ENCODE results near the gene TP53BP2.
"Not testable (repeated sequence)": the region's sequence is repeated elsewhere in the genome, so short reads cannot be mapped to it uniquely, and the experiment has no call there.

Gene TP53BP2

DNA sequence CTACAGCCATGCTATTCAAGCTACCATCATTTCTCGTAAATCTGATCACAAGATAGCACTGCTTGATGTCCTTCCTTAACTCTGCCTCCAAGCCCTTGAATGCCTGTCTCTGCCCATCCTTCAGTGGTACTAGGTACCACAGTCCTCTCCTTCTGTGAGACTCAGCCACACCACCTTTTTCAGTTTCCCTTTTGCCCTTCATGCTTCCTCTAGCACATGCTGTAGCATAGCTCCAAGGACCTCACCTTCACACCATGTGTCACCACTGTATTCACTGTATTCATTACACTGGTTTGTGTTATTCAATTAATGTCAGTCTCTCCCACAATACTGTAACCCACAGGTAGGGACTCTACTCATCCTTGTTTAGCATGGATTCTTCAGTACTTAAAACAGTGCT, 8.0 kb upstream of the TP53BP2 start:
- DNase-seq = no peak

DNA sequence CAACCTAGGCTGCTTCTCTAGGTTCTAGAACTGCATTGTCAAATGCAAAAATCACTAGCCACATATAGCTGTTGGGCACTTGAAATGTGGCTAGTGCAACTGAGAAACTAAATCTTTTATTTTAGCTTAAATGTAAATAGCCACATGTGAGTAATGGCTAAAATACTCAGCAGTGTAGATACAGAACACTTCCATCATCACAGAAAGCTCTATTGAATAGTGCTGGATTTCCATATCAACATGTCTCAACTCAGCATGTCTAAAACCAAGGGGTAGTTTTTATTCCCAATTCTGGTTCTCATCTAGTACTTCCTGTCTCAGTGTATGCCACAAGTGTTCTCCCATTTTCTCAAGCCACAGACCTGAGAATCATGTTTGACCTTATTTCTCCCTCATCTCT, 7.5 kb upstream of the TP53BP2 start:
- DNase-seq = no peak

DNA sequence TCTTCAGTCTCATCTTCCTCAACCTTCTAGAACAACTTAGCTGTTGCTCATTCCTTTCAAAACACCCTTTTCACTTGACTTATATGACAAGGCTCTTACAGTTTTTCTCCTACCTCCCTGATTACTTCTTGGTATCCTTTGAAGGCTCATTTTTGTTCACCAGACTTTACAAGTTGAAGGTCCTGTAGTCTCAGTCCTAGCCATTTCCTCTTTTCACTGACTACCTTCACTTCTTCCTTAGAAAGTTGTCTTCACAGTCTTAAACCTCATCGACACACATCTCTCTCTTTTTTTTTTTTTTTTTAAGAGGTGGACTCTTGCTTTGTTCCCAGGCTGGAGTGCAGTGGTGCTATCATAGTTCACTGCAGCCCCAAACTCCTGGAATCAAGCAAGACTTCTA, 6.6 kb upstream of the TP53BP2 start:
- no peak for DNase-seq

DNA sequence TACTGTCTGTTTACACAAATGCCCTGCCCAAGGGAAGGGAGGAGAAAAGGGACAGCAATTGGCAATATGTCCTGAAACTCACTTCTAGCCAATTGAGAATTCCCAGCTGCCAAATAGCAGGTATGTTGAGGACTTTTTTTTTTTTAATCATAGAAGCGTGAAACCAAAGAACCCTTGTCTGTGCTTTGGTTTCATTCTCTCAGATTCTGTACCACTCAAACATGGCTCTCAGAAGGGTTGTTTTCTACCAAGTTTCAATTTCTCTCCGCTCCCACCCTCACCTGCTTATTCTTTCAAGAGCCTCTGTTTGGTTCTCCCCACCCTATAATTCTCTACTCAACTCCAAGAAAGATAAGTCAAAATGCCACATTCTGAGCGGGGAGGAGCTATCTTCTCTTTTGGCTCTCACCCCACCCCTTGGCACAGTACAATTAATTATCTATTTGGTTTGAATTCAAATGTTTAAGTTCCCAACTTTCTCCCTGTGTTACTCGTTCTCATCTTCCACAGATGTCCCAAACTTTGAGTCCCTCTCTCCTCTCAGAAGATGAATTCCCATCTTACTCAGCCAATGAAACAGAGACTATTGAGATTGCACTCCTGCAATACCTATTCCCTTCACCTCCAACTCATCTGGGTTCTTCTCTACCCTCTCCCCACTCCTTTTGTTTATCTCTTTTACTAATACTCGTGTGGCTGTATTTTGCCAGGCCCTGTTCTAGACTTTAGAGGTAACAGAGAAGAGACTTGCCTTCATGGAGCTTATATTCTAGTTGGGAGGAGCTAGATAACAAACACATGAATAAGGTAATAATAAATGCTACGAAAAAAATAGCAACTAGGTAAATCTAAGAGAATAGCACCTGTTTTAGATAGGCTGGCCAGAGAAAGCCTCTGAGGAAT, 3.9 kb upstream of the TP53BP2 start:
- DNase-seq = no peak

DNA sequence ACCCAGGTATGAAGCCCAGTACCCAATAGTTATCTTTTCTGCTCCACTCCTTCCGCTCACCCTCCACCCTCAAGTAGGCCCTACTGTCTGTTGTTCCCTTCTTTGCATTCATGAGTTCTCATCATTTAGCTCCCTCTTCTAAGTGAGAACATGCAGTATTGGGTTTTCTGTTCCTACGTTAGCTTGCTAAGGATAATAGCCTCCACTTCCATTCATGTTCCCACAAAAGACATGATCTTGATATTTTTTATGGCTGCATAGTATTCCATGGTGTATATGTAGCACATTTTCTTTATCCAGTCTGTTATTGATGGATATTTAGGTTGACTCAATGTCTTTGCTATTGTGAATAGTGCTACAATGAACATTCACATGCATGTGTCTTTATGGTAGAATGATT, 2.8 kb upstream of the TP53BP2 start:
- DNase-seq = no peak

DNA sequence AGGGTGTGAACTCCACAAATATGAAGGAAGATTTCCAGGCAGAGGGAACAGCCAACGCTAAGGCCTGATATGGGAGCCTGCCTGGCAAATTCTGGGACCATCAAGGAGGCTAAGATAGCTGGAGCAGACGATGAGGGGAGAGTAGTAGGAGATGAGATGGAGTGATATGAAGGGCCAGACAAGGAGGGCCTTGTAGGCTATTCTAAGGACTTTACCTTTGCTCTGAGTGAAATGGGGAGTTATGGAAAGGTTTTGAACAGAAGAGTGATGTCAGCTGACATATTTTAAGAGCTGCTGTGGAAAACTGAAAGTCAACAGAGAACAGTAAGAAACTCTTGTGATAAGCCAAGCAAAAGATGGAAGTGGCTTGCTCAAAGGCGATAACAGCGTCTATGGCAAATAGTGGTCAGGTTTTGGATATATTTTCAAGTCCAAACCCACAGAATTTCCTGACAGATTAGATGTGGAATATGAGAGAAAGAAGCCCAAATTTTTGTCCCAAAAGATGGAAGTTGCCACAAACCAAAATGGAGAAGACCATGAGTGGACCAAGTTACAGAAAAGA, 2.1 kb upstream of the TP53BP2 start:
- no peak for DNase-seq

DNA sequence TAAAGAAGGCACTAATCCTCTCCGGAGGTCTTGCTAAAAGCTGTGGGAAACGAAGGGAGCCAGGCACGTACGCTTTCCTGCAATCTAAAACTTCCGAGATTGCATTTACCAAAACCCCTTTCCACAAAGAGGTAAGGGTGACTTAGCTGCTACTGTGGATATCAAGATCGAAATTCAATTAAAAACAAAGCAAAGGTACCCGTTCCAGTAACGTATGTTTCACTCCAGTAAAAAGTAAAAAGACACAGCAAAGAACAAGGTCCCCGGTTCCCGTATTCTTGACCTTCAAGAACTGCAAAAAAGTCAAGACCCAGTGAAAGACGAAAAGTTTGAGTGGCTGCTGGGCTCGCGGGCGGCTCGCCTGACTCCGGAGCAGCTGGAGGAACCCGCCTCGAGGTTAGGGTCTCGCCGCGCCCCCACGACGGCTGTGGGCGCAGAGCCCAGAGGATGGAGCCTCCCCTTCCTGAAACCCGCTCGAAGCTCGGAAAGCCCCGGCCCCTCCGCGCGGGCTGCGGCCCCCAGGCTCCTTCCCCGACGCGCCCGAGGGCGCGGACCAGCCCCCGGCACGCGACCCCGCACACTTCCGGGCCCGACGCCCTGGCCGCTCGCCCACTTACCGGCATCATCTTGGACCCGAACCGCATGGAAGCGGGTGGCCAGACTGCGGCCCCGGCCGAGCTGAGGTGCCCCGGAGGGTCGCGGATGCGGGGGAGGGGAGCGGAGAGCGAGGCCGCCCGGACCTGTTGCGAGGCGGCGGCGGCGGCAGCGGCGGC, 524 bp downstream of the TP53BP2 start:
- peak; percentile 54 for DNase-seq

DNA sequence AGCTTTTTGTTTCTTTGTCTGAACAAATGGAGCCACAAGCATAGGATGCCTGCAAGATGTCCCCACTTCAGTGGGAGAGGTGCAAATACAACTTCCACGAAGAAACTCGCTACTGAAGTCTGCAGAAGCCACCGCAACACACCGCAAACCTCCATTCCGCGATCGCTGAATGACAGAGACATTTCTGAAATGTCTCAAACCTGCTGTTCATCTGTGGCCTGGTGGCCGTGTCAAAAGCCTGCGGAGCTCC, 1.0 kb downstream of the TP53BP2 start:
- peak; percentile 37 for DNase-seq

DNA sequence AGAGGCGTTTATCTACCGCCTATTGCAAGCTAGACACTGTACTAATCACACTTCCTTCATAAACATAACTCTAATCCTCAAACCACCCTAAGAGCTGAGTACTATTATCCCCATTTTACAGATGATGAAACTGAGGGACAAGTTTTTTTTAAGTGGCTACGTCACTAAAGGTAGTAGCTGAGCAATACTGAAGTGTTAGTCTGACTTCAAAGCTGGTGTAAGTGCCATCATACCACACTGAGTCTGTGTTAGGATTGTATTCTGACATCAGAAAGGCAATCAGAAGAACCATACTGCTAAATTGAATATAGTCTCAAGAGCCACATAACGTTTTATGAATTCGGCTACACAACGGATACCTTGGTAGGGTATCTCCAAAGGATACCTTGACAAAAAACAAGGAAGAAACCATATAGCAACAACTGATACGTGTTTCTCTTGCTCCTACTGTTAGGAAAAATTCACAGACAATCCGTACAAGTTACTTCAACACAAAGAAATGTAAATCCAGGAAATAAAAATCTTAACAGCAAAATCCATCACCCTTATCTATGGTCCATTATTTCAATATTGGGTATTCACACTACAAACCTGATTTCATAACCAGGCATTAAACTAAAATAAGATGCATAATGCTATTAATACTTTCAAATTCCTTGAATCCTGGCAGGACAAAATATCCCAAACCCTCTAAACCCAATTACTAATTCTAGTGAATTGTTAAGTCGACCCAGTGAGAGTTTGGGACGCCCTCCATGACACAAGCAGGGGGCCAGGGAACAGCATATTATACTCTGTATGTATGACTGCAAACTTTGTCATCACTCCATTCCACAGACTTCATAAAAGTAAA, 1.6 kb downstream of the TP53BP2 start:
- DNase-seq = peak; percentile 32

DNA sequence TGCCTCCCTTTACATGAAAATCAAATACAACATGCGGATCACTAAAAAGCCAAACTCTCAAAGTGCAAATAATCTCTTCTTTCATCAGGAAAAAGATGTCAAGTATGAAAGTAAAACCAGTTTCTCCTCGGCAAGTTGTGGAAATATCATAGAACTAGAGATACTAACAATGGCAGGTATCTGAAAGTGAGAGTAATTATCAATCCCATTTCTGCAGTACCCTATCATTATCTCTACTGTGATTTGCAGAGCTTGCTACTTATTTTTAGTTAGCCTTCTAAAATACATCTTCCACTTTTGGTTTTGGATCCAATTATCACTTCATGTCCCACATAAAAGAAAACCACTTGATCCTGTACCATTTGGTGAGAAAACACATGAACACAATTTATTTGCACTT, 3.0 kb downstream of the TP53BP2 start:
- DNase-seq = no peak

DNA sequence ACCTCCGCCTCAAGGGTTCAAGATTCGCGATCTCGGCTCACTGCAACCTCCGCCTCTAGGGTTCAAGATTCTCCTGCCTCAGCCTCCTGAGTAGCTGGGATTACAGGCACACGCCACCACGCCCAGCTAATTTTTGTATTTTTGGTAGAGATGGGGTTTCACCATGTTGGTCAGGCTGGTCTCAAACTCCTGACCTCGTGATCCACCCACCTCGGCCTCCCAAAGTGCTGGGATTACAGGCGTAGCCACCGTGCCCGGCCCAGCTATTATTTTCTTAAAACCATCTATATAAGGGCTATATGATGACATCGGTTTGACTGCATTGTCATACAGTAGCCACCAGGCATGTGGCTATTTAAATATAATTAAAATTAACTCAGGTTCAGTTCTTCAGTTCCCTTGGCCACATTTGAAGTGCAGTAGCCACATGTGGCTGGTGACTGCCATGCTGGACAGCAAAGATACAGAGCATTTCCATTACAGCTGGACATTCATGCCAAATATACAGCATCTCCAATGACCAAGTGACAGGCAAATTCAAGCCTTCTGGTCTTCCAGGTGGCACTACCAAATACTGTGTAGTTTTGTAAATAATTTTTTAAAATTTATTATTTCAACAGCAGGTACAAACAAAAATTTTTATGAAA, 3.6 kb downstream of the TP53BP2 start:
- DNase-seq = not testable (repeated sequence)

DNA sequence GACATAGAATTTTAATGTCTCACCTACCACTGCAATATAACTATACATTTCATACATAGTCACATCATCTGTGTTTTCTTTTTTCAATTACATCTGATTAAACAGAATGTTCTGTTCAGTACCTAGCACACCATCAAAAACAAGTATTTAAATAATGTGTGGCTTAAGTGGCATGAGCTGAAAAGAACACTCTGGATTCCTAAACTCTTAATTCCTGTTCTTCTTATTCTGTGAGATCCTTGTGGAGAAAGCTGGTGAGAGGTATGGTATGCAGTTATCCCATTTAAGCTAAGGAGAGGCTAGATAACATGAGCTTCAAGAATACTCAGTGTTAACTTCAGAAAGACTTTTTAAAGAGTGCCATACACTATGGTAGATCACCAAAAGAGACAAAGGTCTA, 5.5 kb downstream of the TP53BP2 start:
- no peak for DNase-seq

DNA sequence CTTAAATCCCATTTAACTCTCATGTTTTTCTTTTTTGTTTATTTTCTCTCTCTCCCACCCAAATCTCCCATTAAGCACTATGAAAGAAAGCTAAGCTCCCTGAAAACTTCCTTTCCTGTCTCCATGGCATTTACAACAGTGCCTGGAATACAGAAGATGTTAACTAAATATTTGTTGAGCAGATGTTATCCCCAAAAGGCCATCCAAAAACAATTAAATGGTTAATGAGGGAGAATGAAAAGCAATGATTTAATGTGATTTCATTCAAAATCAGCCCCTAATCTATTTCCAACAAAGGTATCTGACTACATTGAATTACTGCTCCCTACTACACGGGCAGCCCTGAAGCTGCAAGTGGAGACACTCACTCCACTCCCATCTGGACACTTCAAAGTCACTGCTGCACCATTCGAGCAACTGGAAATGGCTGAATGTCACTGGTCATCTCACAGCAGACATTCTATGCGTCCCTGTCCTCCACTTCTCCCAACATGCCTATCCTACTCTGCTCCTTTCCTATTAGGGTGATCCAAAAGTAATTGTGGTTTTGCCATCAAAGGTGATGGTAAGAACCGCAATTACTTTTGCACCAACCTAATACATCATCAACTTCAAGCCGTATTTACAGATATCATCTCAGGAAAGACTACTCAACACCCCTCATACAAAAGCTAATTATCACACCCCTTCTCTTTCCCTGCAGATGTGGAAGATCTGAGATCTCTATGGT, 7.5 kb downstream of the TP53BP2 start:
- no peak for DNase-seq

DNA sequence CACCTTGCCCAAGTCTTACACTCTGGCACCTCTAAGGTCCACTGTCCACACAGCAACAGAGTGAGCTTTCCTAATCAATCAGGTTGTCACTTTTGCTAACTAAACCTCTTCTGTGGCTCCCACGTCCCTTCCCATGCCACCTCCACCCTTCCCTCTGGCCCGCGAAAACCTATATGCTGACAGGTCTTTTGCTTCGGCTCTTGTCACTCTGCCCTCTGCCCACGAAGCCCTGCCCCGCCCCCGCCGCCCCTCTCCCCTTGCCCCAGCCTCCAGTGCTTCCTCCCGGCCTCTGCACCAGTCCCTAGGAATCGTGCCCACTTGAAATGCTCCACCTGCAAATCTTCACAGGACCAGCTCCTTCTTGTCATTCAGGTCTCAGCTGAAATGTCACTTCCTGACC, 8.1 kb downstream of the TP53BP2 start:
- DNase-seq = no peak

DNA sequence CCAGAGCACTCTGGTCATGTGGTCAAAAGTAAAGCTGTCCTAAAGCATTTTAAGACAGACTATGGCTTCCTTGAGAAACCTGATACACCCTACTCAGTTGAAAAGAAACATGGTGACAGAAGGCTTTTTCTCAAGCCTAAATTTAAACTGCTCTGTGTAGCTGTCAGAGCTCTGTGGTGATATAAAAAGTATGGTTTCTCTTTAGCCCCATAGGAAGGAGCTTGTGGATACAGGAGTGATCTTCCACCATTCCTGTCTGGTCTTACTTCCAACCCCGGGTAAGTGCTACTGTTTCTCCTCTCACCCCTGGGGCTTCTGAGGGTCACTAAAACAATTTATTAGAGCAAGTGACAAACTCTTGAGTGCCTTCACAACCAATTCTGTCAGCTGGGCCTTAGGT, 8.5 kb downstream of the TP53BP2 start:
- DNase-seq = no peak

DNA sequence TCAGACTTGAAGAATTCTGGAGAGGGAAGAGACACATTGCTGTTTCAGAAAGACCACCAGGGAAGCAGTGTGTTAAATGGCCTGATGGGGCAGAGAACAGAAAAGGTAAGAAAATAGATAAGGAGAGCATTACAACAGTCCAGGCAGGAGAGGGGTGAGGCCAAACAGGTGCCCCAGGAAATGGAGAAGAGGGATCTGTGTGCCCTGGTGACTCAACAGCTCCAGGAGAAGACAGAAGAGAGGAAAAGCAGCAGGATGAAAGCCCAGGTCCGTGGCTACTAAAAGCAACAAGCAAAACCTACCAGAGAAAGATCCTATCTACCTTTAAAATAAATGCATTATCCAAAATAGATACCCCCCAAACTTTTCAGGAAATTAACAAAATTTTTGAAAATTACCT, 9.2 kb downstream of the TP53BP2 start:
- no peak for DNase-seq

DNA sequence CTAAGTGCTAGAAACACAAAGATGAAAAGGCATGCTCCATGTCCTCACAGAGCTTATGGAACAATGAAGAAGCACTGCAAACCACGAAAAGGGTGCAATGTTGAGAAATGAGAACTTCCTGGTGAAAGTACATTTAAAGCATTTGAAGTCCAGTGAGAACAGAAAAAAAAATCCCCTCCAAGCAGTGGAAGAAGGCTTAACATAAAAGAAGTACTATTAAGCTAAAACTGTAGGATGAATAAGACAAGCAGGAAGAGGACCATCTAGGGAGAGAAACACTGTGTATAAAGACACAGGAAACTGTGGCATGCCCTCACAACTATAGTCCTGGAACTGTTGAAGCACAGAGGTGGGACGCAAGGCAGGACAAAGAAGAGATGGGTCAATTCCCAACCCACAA, 10.0 kb downstream of the TP53BP2 start:
- DNase-seq = no peak

DNA sequence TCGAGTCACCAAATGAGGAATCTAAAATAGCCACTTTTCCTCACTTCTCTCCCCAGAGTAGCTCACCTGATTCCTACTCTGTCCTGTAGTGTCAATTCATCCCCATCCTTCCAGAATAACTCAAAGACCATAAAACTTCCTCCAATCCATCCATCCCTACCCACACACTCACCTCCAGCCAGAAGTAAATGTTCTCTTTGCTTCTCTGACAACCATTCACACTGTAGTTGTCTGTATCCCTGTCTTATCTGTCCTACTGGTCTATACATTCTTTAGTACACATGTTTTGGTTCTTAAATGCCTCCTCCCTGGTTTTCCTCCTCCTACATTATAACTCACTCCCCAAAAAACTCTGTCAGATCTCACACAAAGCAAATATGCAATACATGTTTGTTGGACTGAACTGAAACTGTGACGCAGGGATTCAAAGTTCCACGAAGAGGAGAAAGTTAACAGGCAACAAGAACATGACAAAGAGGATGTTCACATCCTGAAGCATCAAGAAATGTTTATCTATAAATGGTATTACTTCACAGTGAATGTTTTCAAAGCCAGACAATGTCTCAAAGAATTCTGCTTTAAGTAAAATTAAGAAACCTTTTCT, 11.0 kb downstream of the TP53BP2 start:
- peak; percentile 73 for DNase-seq

DNA sequence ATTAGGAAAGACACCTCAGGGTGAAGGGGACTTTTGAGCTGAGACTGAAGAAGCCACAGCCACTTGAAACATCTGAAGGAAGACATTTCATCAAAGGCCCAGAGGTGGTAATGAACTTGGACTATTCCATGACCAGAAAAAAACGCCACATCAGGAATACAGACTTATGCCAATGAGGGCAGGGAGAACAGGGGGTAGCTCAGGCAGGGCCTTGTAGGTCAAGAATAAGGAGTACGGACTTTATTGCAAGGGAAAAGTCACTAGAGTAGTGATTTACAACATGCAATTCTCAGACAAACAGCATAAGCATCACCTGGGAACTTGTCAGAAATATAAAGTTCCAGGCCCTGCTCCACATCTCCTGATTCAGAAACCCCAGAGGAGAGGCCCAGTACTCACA, 11.8 kb downstream of the TP53BP2 start:
- no peak for DNase-seq

DNA sequence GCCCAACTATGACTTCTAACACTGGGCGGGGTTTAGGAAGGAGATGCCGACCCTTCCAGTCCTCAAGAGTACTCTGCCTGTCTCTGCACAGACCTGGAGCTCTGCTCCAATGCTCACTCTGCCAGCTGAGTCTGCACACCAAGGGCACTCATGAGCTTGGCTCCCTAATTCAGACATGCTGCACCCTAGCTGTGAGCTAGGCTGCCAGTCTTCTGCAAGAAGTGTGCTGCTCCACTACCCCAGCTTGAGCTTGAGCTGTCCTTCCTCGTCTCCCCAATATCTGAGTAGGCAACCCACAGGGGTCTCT, 13.2 kb downstream of the TP53BP2 start:
- no peak for DNase-seq

DNA sequence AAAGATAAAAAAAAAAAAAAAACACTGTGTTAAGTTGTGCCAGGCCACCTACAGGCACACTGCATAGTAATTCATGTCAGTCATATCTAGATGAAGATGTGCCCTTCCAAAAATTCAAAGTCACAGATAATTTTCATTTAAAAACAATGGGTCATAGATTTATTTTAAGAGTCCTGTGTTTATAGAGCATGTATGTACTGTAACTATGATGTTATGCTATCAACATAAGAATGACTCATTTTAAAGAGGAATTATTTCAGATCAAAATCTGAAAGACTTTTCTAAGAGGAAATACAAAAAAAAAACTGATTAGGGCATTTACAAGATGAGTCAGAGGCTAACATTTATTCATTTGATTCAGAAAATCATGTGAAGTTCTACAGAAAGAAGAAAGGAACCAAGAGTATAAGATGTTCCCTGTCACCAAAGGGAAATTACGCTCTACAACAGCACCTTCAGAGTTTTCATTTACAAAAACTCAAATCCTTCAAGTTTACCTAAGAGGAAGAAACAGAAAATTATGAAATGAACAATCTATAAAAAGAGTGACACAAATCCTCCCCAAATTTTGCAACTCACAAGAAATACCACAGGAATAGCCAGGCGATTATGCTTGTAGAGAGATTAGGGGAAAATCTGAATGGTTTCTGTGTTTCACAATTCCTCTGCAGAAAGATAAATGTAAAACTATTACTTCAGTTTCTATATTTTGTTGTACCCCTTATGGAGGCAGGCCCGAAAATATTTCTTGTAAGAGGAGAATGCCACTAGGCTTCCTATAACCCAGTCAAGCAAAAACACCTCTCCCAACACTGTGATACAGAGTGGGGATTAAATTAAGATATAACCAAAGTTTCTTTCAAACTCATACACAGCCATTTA, 13.8 kb downstream of the TP53BP2 start:
- peak; percentile 71 for DNase-seq

All from EL (cell line).